ENCODE measurements around the gene DBP. TPM values are rescaled to one million over a fixed set of nuclear protein-coding genes. Genes with fewer than 3 reads are reported as not detected.

The DBP gene
- total and polyA plus RNA-seq, 10 of the 15 experiments (the other 5 are each of a cell fraction or from before 2014, with no cell fraction given) = 2.0 to 10.6 (median 6.9) TPM

DNA sequence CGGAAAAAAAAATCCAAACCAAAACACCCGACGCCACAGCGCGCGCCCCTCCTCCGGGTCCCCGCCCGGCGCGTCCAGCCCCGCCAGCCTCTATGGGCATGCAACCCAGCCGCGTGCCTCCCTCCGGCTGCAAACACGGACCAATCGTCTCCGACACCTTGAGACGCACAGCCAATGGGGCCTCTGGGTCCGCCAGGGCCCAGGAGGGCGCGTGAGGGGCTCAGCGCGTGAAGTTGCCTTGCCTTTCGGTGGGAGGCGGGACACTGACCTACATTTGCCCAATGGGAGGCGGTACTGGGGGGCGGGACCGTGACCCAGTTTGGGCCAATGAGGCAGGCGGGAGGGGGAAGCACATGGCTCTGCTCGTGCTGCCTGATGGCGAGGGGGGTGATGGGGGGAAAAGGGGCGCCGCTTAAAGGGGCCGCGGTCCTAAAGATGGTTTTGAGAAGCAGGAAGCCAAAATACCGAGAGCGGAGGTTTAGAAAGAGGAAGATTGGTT is 319 bp upstream of the DBP start (continued):
- TF ChIP-seq EP300 (IDR thresholded peaks at IDR 0.05; ENCODE audit: borderline replicate concordance in 1 of 2, control insufficient read depth in 1 of 2, low read depth in 2 of 2, low read length in 2 of 2) (no peak; a peak in 2 of 4 replicates), EGR1 (IDR thresholded peaks at IDR 0.05; ENCODE audit: borderline replicate concordance in 1 of 2, low read depth in 2 of 2, low read length in 2 of 2) (no peak), TBL1XR1 (IDR thresholded peaks at IDR 0.05; ENCODE audit: low read depth, low read length) (0 out of 2 replicates have a peak, but pooled peaks have one; percentile 25), MLLT1 (IDR thresholded peaks at IDR 0.05) (peak; percentile 83; the same call in 1 of the 2 replicates), MYB (IDR thresholded peaks at IDR 0.05; ENCODE audit: borderline replicate concordance, low read depth, low read length) (no peak), CHD4 (IDR thresholded peaks at IDR 0.05) (no peak), CBX5 (IDR thresholded peaks at IDR 0.05; ENCODE audit: low read depth) (no peak), DPF2 (IDR thresholded peaks at IDR 0.05) (no peak), KDM1A (IDR thresholded peaks at IDR 0.05; ENCODE audit: borderline replicate concordance) (no peak), NRF1 (conservative IDR thresholded peaks at IDR 0.05; ENCODE audit: low read depth, low read length) (no peak), ZNF622 (IDR thresholded peaks at IDR 0.05) (no peak), IKZF2 (IDR thresholded peaks at IDR 0.05) (no peak; a peak in 1 of 4 replicates), ATF7 (IDR thresholded peaks at IDR 0.05; ENCODE audit: low read depth) (no peak), TCF7 (IDR thresholded peaks at IDR 0.05; ENCODE audit: borderline replicate concordance) (no peak), KAT2A (conservative IDR thresholded peaks at IDR 0.05; ENCODE audit: control insufficient read depth, low read depth, low read length) (no peak), CEBPB (IDR thresholded peaks at IDR 0.05; ENCODE audit: borderline replicate concordance in 1 of 2, low read depth in 2 of 2, low read length in 2 of 2) (no peak), PML (IDR thresholded peaks at IDR 0.05; ENCODE audit: low read length) (no peak), WRNIP1 (IDR thresholded peaks at IDR 0.05; ENCODE audit: borderline replicate concordance, low read depth, low read length) (no peak), SREBF2 (IDR thresholded peaks at IDR 0.05; ENCODE audit: low read length) (no peak), CBFB (IDR thresholded peaks at IDR 0.05; ENCODE audit: low read depth) (no peak)
- TF ChIP-seq, protein P1, sequence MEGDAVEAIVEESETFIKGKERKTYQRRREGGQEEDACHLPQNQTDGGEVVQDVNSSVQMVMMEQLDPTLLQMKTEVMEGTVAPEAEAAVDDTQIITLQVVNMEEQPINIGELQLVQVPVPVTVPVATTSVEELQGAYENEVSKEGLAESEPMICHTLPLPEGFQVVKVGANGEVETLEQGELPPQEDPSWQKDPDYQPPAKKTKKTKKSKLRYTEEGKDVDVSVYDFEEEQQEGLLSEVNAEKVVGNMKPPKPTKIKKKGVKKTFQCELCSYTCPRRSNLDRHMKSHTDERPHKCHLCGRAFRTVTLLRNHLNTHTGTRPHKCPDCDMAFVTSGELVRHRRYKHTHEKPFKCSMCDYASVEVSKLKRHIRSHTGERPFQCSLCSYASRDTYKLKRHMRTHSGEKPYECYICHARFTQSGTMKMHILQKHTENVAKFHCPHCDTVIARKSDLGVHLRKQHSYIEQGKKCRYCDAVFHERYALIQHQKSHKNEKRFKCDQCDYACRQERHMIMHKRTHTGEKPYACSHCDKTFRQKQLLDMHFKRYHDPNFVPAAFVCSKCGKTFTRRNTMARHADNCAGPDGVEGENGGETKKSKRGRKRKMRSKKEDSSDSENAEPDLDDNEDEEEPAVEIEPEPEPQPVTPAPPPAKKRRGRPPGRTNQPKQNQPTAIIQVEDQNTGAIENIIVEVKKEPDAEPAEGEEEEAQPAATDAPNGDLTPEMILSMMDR (IDR thresholded peaks at IDR 0.05 in 2 of 3, conservative IDR thresholded peaks at IDR 0.05 in 1 of 3; ENCODE audit: control insufficient read depth in 2 of 3, extremely low read depth in 1 of 3, insufficient read depth in 1 of 3, low read depth in 3 of 3, low read length in 3 of 3) = no peak; a peak in 1 of 6 replicates
- TF ChIP-seq, protein P2, sequence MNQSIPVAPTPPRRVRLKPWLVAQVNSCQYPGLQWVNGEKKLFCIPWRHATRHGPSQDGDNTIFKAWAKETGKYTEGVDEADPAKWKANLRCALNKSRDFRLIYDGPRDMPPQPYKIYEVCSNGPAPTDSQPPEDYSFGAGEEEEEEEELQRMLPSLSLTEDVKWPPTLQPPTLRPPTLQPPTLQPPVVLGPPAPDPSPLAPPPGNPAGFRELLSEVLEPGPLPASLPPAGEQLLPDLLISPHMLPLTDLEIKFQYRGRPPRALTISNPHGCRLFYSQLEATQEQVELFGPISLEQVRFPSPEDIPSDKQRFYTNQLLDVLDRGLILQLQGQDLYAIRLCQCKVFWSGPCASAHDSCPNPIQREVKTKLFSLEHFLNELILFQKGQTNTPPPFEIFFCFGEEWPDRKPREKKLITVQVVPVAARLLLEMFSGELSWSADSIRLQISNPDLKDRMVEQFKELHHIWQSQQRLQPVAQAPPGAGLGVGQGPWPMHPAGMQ (IDR thresholded peaks at IDR 0.05; ENCODE audit: borderline replicate concordance) = no peak
- TF ChIP-seq, protein P3, sequence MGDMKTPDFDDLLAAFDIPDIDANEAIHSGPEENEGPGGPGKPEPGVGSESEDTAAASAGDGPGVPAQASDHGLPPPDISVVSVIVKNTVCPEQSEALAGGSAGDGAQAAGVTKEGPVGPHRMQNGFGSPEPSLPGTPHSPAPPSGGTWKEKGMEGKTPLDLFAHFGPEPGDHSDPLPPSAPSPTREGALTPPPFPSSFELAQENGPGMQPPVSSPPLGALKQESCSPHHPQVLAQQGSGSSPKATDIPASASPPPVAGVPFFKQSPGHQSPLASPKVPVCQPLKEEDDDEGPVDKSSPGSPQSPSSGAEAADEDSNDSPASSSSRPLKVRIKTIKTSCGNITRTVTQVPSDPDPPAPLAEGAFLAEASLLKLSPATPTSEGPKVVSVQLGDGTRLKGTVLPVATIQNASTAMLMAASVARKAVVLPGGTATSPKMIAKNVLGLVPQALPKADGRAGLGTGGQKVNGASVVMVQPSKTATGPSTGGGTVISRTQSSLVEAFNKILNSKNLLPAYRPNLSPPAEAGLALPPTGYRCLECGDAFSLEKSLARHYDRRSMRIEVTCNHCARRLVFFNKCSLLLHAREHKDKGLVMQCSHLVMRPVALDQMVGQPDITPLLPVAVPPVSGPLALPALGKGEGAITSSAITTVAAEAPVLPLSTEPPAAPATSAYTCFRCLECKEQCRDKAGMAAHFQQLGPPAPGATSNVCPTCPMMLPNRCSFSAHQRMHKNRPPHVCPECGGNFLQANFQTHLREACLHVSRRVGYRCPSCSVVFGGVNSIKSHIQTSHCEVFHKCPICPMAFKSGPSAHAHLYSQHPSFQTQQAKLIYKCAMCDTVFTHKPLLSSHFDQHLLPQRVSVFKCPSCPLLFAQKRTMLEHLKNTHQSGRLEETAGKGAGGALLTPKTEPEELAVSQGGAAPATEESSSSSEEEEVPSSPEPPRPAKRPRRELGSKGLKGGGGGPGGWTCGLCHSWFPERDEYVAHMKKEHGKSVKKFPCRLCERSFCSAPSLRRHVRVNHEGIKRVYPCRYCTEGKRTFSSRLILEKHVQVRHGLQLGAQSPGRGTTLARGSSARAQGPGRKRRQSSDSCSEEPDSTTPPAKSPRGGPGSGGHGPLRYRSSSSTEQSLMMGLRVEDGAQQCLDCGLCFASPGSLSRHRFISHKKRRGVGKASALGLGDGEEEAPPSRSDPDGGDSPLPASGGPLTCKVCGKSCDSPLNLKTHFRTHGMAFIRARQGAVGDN (IDR thresholded peaks at IDR 0.05) = no peak
